Type B pancreatic cell (in vitro differentiated cells): Measurements from ENCODE around the gene CACNA1D. TPM values are rescaled to one million over a fixed set of nuclear protein-coding genes. Genes with fewer than 3 reads are reported as not detected.

Experiments used
- DNase-seq: peaks from one replicate; pipeline ENCODE4 v3.0.0; 2021; ENCODE audit warnings: mixed read lengths; ENCODE audit not compliant: unreplicated experiment; ENCODE audit errors: extremely low spot score
- H3K27ac Mint-ChIP-seq: 2 replicates; pipeline ENCODE4 v1.8.0; 2021; ENCODE audit warnings: mild to moderate bottlenecking, mixed read lengths
- H3K27me3 Mint-ChIP-seq: 2 replicates; pipeline ENCODE4 v1.8.0; 2021; ENCODE audit warnings: mixed read lengths
- H3K36me3 Mint-ChIP-seq: 2 replicates; pipeline ENCODE4 v1.8.0; 2021; ENCODE audit warnings: mixed read lengths
- H3K4me1 Mint-ChIP-seq: one replicate; pipeline ENCODE4 v1.8.0; 2021; ENCODE audit warnings: mixed read lengths; ENCODE audit not compliant: unreplicated experiment
- H3K4me3 Mint-ChIP-seq: 2 replicates; pipeline ENCODE4 v1.8.0; 2021; ENCODE audit warnings: mild to moderate bottlenecking, mixed read lengths
- H3K9me3 Mint-ChIP-seq: 2 replicates; pipeline ENCODE4 v1.8.0; 2021; ENCODE audit warnings: mixed read lengths
- CTCF ChIP-seq: fragments of 200-600 bp; sonication (generic); conservative IDR thresholded peaks from 2 replicates; pipeline ENCODE4 v1.5.0; 2021; ENCODE audit warnings: antibody characterized with exemption, mild to moderate bottlenecking
- total RNA-seq: library from RNA; stranded (reverse); gene quantifications from 2 replicates; pipeline ENCODE4 v1.2.1, GENCODE V29; 2021; ENCODE audit warnings: low replicate concordance

Gene CACNA1D
- total RNA-seq, 1 donor from 2014 or later, result 17.4 TPM

- Mint-ChIP-seq H3K36me3 (no peaks in the 10 kb centered on the region), H3K27ac (no peak overlapping the region), H3K4me3 (no peak overlapping the region), H3K27me3 (no peaks in the 10 kb centered on the region), H3K9me3 (no peaks in the 10 kb centered on the region), H3K4me1 (no peaks in the 10 kb centered on the region)
- TF ChIP-seq CTCF, result no peak
- no peak for DNase-seq
Observed at GRCh38 chr3:53606793-53607192, 112.4 kb downstream of the CACNA1D start.

GRCh38 chr3:53612508-53612907 is 118.1 kb downstream of the CACNA1D start:
- no peak overlapping the region for H3K27ac Mint-ChIP-seq
- H3K4me1 Mint-ChIP-seq, result no peaks in the 10 kb centered on the region
- H3K4me3 Mint-ChIP-seq, result no peak overlapping the region
- no peaks in the 10 kb centered on the region for H3K36me3 Mint-ChIP-seq
- DNase-seq, result no peak
- no peak for TF ChIP-seq CTCF
- peaks cover 3% of the 10 kb centered on the region for H3K27me3 Mint-ChIP-seq
- H3K9me3 Mint-ChIP-seq, result no peaks in the 10 kb centered on the region

- no peak overlapping the region for H3K4me3 Mint-ChIP-seq
- no peak overlapping the region for H3K27ac Mint-ChIP-seq
- H3K36me3 Mint-ChIP-seq, result no peaks in the 10 kb centered on the region
- no peaks in the 10 kb centered on the region for H3K4me1 Mint-ChIP-seq
- H3K27me3 Mint-ChIP-seq, result peaks cover 3% of the 10 kb centered on the region
- H3K9me3 Mint-ChIP-seq, result no peaks in the 10 kb centered on the region
- no peak for DNase-seq
- TF ChIP-seq CTCF, result no peak
Observed at GRCh38 chr3:53613125-53613524, 118.7 kb downstream of the CACNA1D start.

GRCh38 chr3:53614307-53614706 is 119.9 kb downstream of the CACNA1D start:
- Mint-ChIP-seq H3K4me1 (no peaks in the 10 kb centered on the region), H3K4me3 (no peak overlapping the region), H3K36me3 (no peaks in the 10 kb centered on the region), H3K27ac (no peak overlapping the region), H3K9me3 (no peaks in the 10 kb centered on the region), H3K27me3 (peaks cover 3% of the 10 kb centered on the region)
- TF ChIP-seq CTCF, result no peak
- no peak for DNase-seq

- Mint-ChIP-seq H3K27me3 (peaks cover 7% of the 10 kb centered on the region), H3K36me3 (no peaks in the 10 kb centered on the region), H3K27ac (no peak overlapping the region), H3K9me3 (no peaks in the 10 kb centered on the region), H3K4me1 (no peaks in the 10 kb centered on the region), H3K4me3 (no peak overlapping the region)
- DNase-seq, result no peak
- TF ChIP-seq CTCF, result no peak
Observed at GRCh38 chr3:53616321-53616720, 121.9 kb downstream of the CACNA1D start.
